Measurements from ENCODE around the gene YBX1.
"Not testable (repeated sequence)": the region's sequence is repeated elsewhere in the genome, so short reads cannot be mapped to it uniquely, and the experiment has no call there.

The YBX1 gene

GRCh38 chr1:42700006-42700405 is 17.8 kb downstream of the YBX1 start:
- Histone ChIP-seq H3K79me2 (ENCODE audit: insufficient read depth, low read length) (peaks cover 50% of the 10 kb centered on the region), H3K9ac (ENCODE audit: low read depth, low read length, poor library complexity, severe bottlenecking) (no peak overlapping the region), H3K27me3 (ENCODE audit: insufficient read depth, low read length, poor library complexity, severe bottlenecking) (no peaks in the 10 kb centered on the region), H3K36me3 (ENCODE audit: insufficient read depth, low read length) (peaks cover 99% of the 10 kb centered on the region), H2AFZ (ENCODE audit: low read length) (no peak overlapping the region), H3K9me3 (ENCODE audit: insufficient read depth, low read depth, low read length) (no peaks in the 10 kb centered on the region), H3K4me3 (ENCODE audit: low read length, poor library complexity, severe bottlenecking) (no peak overlapping the region), H4K20me1 (ENCODE audit: insufficient read depth, low read length, poor library complexity, severe bottlenecking) (peaks cover 75% of the 10 kb centered on the region), H3F3A (ENCODE audit: low read depth) (0 out of 2 replicates have a peak, but pooled peaks cover 2% of the 10 kb centered on the region), H3K9me2 (replicated peaks; ENCODE audit: low read depth, low read length) (no peaks in the 10 kb centered on the region), H3K4me1 (ENCODE audit: insufficient read depth, low read length, poor library complexity, severe bottlenecking) (no peaks in the 10 kb centered on the region), H3K4me2 (ENCODE audit: low read depth, low read length, poor library complexity, severe bottlenecking) (no peak overlapping the region)
- no peak for TF ChIP-seq CTCF (conservative IDR thresholded peaks at IDR 0.05; ENCODE audit: low read length)
- TF ChIP-seq EZH2phosphoT487 (IDR thresholded peaks at IDR 0.05; ENCODE audit: borderline replicate concordance): no peak

GRCh38 chr1:42703888-42704464 is 21.8 kb downstream of the YBX1 start:
- Histone ChIP-seq H3K4me2 (ENCODE audit: low read depth, low read length, poor library complexity, severe bottlenecking) (no peak overlapping the region), H3K4me1 (ENCODE audit: insufficient read depth, low read length, poor library complexity, severe bottlenecking) (no peaks in the 10 kb centered on the region), H3K9ac (ENCODE audit: low read depth, low read length, poor library complexity, severe bottlenecking) (no peak overlapping the region), H3K27me3 (ENCODE audit: insufficient read depth, low read length, poor library complexity, severe bottlenecking) (no peaks in the 10 kb centered on the region), H2AFZ (ENCODE audit: low read length) (no peak overlapping the region), H3K9me3 (ENCODE audit: insufficient read depth, low read depth, low read length) (no peaks in the 10 kb centered on the region), H3K9me2 (replicated peaks; ENCODE audit: low read depth, low read length) (no peaks in the 10 kb centered on the region), H3K79me2 (ENCODE audit: insufficient read depth, low read length) (peaks cover 16% of the 10 kb centered on the region; the same call in 1 of the 2 replicates), H3F3A (ENCODE audit: low read depth) (0 out of 2 replicates have a peak, but pooled peaks cover 2% of the 10 kb centered on the region), H3K36me3 (ENCODE audit: insufficient read depth, low read length) (peaks cover 93% of the 10 kb centered on the region), H4K20me1 (ENCODE audit: insufficient read depth, low read length, poor library complexity, severe bottlenecking) (peaks cover 39% of the 10 kb centered on the region), H3K4me3 (ENCODE audit: low read length, poor library complexity, severe bottlenecking) (no peak overlapping the region)
- TF ChIP-seq EZH2phosphoT487 (IDR thresholded peaks at IDR 0.05; ENCODE audit: borderline replicate concordance) (no peak), CTCF (conservative IDR thresholded peaks at IDR 0.05; ENCODE audit: low read length) (no peak)

GRCh38 chr1:42712808-42713207 is 30.6 kb downstream of the YBX1 start:
- Histone ChIP-seq H3K79me2 (ENCODE audit: insufficient read depth, low read length) (peaks cover 16% of the 10 kb centered on the region; the same call in 1 of the 2 replicates), H3K9me3 (ENCODE audit: insufficient read depth, low read depth, low read length) (peaks cover 20% of the 10 kb centered on the region; the same call in 1 of the 2 replicates), H3K36me3 (ENCODE audit: insufficient read depth, low read length) (peaks cover 64% of the 10 kb centered on the region; the same call in 1 of the 2 replicates)
- not testable (repeated sequence) for H3K9ac ChIP-seq (ENCODE audit: low read depth, low read length, poor library complexity, severe bottlenecking); H3K4me2 ChIP-seq (ENCODE audit: low read depth, low read length, poor library complexity, severe bottlenecking); H3K4me1 ChIP-seq (ENCODE audit: insufficient read depth, low read length, poor library complexity, severe bottlenecking); H3K4me3 ChIP-seq (ENCODE audit: low read length, poor library complexity, severe bottlenecking); H3F3A ChIP-seq (ENCODE audit: low read depth); H2AFZ ChIP-seq (ENCODE audit: low read length); H4K20me1 ChIP-seq (ENCODE audit: insufficient read depth, low read length, poor library complexity, severe bottlenecking); H3K27me3 ChIP-seq (ENCODE audit: insufficient read depth, low read length, poor library complexity, severe bottlenecking); H3K9me2 ChIP-seq (replicated peaks; ENCODE audit: low read depth, low read length)

- Histone ChIP-seq H3K36me3 (ENCODE audit: insufficient read depth, low read length) (peaks cover 62% of the 10 kb centered on the region; the same call in 1 of the 2 replicates), H2AFZ (ENCODE audit: low read length) (no peak overlapping the region), H4K20me1 (ENCODE audit: insufficient read depth, low read length, poor library complexity, severe bottlenecking) (no peaks in the 10 kb centered on the region), H3K4me1 (ENCODE audit: insufficient read depth, low read length, poor library complexity, severe bottlenecking) (no peaks in the 10 kb centered on the region), H3K27me3 (ENCODE audit: insufficient read depth, low read length, poor library complexity, severe bottlenecking) (no peaks in the 10 kb centered on the region), H3K9ac (ENCODE audit: low read depth, low read length, poor library complexity, severe bottlenecking) (no peak overlapping the region), H3K79me2 (ENCODE audit: insufficient read depth, low read length) (peaks cover 16% of the 10 kb centered on the region; the same call in 1 of the 2 replicates), H3K9me3 (ENCODE audit: insufficient read depth, low read depth, low read length) (peaks cover 20% of the 10 kb centered on the region; the same call in 1 of the 2 replicates), H3K9me2 (replicated peaks; ENCODE audit: low read depth, low read length) (no peaks in the 10 kb centered on the region), H3F3A (ENCODE audit: low read depth) (no peaks in the 10 kb centered on the region), H3K4me2 (ENCODE audit: low read depth, low read length, poor library complexity, severe bottlenecking) (no peak overlapping the region), H3K4me3 (ENCODE audit: low read length, poor library complexity, severe bottlenecking) (no peak overlapping the region)
- TF ChIP-seq CTCF (conservative IDR thresholded peaks at IDR 0.05; ENCODE audit: low read length) (no peak), EZH2phosphoT487 (IDR thresholded peaks at IDR 0.05; ENCODE audit: borderline replicate concordance) (no peak)
Measured at GRCh38 chr1:42713293-42713692, 31.1 kb downstream of the YBX1 start.

GRCh38 chr1:42714441-42714840 is 32.2 kb downstream of the YBX1 start:
- H3K4me2 ChIP-seq (ENCODE audit: low read depth, low read length, poor library complexity, severe bottlenecking); H3K9ac ChIP-seq (ENCODE audit: low read depth, low read length, poor library complexity, severe bottlenecking); H4K20me1 ChIP-seq (ENCODE audit: insufficient read depth, low read length, poor library complexity, severe bottlenecking); H3K27me3 ChIP-seq (ENCODE audit: insufficient read depth, low read length, poor library complexity, severe bottlenecking); H3K9me2 ChIP-seq (replicated peaks; ENCODE audit: low read depth, low read length); H3F3A ChIP-seq (ENCODE audit: low read depth); H3K4me3 ChIP-seq (ENCODE audit: low read length, poor library complexity, severe bottlenecking); H2AFZ ChIP-seq (ENCODE audit: low read length); H3K4me1 ChIP-seq (ENCODE audit: insufficient read depth, low read length, poor library complexity, severe bottlenecking): not testable (repeated sequence)
- Histone ChIP-seq H3K79me2 (ENCODE audit: insufficient read depth, low read length) (peaks cover 16% of the 10 kb centered on the region; the same call in 1 of the 2 replicates), H3K36me3 (ENCODE audit: insufficient read depth, low read length) (peaks cover 66% of the 10 kb centered on the region; the same call in 1 of the 2 replicates), H3K9me3 (ENCODE audit: insufficient read depth, low read depth, low read length) (peaks cover 20% of the 10 kb centered on the region; the same call in 1 of the 2 replicates)

All from Loucy (cell line).